HG02798 (cell line): ENCODE measurements around the gene STAC3.

Source experiments
- ATAC-seq: cut with Tn5 transposase; IDR thresholded peaks from one replicate; pipeline ENCODE4 v1.9.1; 2021; ENCODE audit warnings: mild to moderate bottlenecking; ENCODE audit not compliant: unreplicated experiment, poor library complexity

Gene STAC3

DNA sequence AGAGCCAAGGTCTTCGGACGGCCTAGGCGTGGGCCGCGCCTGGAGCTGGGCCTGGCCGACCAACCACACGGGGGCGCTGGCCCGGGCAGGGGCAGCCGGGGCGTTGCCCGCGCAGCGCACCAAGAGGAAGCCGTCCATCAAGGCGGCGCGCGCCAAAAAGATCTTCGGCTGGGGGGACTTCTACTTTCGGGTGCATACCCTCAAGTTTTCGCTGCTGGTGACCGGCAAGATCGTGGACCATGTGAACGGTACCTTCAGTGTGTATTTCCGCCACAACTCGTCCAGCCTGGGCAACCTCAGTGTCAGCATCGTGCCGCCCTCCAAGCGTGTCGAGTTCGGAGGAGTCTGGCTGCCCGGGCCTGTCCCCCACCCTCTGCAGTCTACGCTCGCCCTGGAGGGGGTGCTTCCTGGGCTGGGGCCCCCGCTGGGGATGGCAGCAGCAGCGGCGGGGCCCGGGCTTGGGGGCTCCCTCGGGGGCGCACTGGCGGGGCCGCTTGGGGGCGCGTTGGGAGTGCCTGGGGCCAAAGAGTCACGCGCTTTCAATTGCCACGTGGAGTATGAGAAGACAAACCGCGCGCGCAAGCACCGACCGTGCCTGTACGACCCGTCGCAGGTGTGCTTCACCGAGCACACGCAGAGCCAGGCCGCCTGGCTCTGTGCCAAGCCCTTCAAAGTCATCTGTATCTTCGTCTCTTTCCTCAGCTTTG is 25.9 kb downstream of the STAC3 start:
- no peak for ATAC-seq

DNA sequence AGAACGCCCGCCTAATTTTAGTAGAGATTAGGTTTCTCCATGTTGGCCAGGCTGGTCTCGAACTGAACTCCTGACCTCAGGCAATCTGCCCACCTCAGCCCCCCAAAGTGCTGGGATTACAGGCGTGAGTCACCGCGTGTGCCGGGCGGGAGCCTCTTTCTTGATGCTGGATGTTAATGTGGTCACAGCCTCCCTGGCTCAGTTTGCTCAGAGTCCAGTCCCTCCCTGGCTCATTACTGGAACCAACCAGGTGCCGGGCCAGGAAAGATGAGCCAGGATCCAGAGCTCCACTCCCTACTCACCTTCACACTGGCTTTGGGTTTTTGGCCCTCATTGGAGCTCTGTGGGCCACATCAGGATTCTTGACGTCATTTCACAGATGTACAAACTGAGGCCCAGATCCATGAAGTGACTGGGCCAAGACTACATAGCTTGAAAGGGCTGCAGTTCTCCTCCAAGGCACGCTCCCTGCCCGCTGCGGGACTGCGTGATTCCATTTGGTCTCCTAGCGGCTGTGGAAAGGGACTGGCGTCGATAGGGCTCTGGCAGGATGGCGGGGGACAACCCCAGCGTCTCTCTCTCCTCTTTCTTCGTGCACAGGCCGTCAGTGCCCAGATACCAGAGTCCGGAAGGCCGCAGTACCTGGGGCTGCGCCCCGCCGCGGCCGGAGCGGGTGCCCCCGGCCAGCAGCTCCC is 26.6 kb downstream of the STAC3 start:
- ATAC-seq = no peak

DNA sequence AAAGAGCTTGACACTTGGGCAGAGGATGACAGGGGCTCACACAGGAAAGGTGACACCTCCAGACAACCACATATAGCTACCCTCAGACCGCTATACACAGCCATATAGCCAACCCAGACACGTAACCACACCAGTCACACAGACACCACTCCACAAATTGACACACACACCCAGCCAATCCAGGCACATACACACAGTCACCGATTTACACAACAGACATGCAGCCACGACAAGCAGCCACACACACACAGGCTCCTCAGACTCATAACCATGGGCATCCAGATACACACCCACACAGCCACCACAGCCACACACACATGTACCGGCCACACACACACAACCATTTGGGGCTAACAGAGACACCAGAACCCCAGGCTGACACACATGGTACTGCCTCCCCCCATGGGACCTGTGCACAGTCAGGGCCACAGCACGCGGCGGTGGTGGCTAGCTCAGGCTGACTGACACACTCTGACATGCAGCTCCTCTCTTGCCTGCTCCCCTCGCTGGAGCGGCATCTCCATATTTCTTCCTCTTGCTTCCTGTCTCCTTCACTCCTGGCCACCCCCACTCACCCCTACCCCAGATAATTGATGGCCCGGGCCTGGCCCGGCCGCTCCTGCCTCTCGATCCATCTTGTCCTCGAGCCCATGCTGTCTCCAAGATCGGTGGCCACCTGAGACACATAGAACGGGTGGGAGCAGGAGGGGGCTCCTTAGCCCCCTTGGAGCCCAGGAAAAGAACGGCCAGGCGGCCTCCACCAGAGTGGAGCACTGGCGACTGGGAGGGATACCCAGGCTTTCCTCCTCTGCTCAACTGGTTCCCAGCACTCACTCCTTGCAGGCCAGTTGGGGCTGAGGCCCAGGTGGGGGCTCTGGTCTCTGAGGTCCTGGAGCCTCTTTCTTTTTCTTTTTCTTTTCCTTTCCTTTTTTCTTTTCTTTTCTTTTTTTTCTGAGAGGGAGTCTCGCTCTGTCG is 27.5 kb downstream of the STAC3 start:
- ATAC-seq = no peak

DNA sequence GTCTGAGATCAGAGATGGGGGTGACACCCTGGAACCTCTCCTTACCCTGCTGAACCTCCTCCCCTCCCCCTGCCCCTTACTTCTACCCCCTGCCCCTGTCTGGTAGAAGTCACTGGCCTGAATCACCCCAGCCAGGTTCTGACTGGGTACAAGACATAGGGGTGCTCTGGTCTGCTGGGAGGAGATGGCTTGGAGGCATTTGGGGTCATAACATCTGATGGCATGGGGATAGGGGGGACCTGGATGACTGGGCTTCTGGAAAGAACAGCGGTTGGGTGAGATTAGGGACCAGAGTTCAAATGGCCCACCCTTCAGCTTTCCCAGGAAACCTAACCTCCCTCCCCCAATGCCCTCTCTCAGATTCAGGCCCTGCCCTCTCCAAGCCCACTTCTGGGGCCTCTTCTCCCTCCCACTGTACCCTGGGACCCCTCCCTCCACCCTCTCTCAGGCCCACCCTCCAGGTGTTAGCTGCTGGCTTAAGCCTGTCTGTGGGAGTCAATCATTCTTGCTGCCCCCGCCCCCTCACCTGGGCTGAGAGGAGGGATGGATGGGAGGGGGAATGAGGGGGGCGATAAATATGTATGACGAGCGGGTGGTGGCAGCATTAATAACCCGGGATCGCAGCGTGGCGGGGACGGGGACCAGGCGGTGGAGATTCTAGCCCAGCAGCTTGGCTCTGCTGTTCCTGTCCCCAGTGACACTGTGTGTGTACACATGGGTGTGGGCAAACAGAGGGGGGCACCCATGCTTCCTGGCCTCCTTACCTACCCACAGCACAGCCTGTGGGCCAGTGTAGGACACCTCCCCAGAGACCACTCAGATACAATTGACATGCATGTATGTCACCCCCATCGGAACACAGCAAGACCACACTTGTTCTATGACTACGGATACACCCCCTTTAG is 28.4 kb downstream of the STAC3 start:
- ATAC-seq = no peak

DNA sequence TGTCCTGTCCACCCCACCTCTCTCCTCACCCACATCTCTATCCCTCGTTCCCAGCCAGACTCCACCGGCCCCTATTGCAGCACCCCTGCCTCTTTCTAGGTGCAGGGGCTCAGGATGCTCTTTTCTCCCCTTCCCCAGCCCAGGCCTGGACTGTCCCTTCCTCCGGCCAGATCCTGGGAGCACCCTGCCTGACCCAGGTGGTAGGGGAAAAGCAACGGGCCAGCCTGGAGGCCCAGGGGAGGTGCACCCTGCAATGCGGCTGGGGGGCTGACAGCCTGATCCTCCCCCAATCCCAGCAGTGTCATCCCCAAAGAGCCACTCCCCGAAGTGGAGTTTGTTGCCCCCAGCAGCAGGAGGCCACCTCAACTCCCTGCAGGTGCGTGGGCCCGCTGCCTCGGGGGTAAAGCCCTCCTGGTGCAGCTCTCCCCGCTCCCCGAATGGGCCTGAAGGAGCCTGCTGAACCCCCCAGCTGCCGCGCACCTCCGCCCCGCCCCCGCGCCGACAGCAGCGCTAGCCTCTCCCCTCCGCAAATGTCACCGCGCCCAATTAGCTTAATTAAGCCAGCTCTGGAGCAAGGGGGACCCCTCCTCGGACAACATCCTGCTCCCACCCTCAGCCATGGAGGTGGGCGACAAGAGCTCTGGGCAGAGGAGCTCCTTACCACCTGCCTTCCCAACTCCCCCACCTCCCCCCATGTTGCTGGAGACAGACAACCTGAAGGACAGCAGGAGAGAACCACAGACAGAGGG is 29.6 kb downstream of the STAC3 start:
- no peak for ATAC-seq

DNA sequence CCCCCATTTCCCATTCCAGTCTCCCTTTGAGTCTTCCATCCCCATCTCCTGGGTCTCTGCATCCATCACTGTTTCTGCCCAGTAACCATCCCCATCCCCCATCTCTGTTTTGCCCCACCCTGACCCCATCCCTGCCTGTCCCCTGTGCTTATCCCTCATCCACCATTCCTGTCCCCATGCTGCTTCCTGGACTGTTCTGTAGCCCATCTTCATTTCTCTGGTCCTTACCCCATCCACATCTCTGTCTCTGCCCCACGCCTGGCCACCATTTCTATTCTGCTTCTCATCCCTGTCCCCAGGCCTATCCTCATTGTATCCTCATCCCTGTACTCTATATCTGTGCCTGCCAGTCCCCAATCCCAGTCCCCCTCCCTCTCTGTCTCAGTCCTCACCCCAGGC is 30.2 kb downstream of the STAC3 start:
- no peak for ATAC-seq

DNA sequence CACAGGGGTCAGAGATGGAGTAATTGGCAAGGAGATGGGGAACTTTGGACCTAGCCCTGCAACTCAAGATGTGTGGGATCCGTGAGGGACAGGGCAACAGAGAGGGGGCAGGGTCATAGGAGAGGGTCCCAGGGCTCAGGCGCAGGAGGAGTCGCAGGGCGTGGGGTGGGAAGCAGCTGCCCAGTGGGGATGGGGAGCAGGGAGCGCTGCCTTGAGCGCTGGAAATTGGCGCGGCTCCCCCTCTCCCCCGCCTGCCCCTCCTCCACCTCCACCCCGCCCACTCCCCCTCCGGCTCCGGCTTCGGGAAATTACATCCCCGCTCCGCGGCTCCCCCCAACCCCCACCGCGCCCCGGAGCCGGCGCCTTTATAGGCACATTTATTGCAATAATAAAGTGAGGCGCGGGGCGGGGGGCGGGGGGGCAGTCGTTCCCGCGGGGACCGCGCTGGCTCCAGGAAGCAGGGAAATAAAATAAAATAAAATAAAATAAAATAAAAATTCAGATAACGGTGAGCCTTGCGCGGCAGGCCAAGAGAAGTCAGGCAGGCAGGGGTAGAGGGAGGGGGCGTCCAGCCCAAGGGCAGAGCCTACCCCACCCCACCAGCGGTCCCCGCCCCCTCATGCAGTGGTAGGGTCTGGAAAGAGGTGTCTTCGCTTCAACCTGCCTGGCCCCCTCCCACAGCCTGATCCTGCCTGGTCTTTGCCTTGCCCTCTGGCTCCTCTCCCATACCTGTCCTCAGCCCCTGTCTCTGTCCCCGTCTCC is 30.8 kb downstream of the STAC3 start:
- ATAC-seq = no peak

DNA sequence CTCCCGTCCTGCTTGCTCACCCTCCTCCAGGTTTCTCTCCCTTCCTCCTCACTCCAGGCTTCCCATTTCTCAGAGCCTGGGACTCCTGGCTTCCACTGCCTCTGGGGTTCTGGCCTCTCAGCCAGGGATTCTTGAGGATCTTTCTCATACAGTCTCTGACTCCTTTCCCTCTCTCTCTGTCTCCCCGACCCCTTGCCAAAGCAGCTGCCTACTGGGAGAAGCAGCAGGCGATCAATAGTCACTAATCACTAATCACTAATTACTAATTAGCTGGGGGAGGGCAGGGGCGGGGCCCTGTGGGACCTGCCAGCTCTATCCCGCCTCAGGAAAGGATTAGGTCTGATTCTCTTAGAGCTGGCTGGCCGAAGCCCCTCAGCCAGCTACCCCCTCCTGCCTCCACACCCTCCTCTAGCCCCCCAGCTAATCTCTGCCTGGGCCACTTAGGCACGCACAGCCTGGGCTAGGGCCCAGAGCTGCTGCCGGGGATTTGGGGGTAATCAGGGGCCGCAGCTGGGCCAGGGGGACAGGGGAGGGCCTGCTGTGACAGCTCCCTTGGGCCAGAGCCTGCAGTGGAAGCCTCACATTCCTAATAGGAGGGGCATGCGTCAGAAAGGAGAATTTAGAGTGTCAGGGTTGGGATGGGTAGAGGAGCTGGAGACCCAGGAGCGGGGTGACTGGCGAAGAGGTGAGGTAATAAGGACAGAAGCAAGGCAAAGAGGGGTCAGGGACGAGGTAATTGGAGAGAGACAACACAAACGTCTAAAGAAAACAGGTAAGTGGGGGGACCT is 31.6 kb downstream of the STAC3 start:
- no peak for ATAC-seq

DNA sequence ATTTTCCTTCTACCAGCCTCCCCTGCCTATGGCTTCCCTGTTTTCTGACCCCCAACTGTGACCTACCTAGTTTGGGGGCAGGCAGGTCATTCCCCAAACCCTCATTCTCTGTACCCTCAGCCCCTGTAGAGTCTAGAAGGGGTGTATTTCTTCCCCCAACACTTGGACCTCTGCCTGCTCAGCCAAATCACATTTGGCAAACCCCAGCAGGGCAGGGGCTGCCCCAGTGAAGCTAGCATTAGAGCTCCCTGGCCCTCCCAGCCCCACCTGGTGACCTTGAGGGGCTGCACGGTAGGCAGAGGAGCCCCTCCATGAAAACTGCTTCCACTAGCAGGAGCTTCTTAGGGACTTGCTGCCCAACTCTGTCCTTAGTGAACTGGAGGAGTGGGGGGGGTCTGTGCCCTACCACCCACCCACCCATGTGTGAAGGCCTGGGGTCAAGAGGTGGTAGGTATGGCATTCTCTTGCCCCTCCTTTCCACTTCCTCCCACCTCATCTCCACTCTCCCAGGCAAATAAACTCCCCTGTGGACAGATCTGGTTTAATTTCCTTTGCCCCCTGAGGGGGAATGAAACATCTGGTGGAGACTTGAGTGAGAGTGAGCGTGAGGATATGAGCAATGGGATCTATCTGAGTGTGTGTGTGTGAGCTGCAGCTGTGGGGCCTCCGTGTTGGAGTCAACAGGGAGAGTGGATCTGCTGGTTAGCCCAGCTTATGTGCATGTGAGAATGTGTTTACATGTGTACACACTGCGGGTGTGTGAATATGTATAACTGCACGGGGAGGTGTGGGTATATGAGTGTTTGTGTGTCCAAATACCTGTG is 32.7 kb downstream of the STAC3 start:
- no peak for ATAC-seq

DNA sequence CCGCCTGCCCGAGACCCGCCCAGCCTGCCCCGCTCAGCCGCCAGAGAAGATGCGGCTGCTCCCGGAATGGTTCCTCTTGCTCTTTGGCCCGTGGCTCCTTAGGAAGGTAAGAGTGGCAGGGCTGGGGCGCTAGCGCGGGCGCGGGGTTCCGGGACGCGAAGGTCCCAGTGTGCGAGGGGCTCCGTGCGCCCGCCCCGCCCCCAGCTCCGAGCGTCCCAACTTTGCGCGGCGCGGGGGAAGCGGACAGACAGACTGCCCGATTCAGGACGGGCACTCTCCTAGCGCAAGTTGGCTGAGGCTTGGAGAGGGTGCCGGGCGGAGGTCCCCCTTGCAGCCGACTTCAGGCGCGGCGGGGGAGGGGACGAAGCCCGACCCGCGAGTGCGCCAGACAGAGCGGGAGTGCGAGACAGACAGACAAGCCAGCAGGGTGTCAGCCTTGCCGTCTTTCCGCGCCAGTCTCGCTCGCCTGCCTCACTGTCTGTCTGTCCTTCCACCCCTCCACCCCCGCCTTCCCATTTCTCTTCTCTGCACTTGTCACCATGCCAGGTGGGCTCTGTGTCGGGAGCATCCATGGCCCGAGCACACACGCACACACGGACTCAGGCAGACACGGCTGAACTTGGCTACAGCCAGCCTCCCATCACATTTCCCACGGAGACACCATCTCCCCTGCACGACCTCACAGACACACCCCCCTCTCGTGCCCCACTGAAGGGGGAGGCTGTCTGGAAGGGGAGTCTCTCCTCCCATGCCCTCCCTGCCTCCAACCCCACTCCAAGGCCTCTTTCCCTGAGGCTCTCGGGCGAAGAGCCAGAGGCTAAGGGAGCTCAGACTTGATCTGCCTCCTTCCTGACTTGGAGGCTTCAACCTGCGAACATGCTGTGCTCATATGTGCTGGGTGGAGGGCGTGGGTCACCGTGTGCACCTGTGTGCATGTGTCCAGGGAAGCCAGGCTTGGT is 33.8 kb downstream of the STAC3 start:
- no peak for ATAC-seq

DNA sequence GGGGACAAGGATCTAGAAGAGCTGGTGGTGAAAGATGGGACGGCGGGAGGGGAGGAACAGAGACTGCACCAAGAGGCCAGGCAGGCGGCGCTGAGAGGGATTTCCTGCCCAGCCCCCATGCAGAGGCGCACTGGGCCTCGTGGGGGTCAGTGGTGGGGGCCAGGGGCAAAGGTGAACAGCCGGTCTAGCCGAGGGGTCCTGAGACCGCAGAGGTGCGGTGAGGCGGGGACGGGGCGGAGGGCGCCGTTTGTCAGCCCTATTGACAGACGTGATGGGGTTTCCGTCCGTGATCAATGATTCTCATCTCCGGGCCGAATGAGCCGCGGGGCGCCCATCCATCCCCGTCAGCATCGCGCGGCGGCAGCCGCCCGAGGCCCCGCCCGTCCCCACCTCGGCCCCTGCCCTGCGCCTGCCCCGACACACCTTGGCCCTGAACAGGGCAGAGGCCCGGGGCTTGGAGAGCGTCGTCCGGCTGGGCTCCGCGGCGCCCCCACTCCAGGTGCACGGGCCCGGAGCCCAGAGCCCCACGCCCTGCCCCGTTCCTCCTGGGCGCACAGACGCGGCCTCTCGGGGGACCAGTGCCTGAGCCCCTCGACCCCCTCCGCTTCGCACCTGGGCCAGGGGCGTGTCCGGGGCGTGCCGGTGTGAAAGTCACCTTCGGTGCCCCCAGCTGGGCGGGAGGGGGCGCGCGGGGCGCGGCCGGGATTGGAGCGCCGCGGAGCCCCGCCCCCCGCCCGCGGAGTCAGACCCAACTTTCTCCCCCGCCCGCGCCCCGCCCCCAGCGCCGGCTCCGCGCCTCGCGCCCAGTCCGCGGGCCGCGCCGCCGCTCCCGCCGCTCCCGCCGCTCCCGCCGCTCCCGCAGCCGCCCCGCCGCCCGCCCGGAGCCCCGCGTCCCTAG is 34.7 kb downstream of the STAC3 start, which contains the start of gene NXPH4:
Gene NXPH4, plus strand, starts transcription at position 781 of the 898 bp plus-strand sequence. CDS start 176 bp downstream, outside the sequence.
- ATAC-seq = peak; percentile 21

DNA sequence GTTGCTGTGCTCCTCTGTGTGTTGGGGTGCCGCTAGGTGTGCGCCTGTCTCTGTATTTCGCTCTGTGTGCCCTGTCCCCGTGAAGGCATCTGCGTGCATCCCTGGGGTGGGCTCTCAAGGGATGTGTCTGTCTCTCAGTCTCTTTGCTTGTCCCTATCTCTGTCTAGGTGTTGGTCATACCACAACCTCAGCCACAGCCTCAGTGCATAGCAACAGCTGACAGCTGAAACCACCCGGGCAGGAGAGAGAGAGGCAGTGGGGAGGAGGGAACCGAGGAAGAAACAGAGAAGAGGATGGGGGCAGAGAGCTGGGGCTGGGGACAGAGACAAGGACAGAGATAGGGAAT is 35.3 kb downstream of the STAC3 start:
- ATAC-seq = peak; percentile 48

DNA sequence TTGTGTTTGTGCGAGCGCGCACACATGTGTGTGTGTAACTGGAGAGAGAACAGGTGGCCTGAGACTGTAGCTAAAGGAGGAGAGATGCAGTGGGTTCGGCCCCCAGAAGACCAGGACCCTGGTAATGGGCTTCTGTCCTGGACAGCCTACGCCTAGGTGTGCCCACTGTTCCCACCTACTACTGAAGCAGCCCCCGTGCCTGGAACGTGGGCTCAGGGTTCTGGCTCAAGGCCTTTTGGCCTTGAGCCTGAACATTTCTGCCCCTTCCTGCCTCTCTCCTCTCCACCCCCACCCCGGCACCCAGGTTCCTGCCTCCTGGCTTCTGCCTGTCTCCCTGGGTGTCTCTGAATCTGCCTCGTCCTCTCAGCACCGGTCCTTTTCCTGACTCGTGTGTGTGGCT is 35.9 kb downstream of the STAC3 start:
- ATAC-seq = no peak

- peak; percentile 35 for ATAC-seq
Measured at GRCh38 chr12:57214398-57214781, 36.6 kb downstream of the STAC3 start.
